T1000 (cell line): ENCODE results near the gene MYF5.

Experiments
- DNase-seq: peaks from one replicate; lab custom pipeline; 2025; ENCODE audit warnings: mixed read lengths; lab: John Stamatoyannopoulos, UW

The MYF5 gene

GRCh38 chr12:80707830-80708258 is 8.9 kb upstream of the MYF5 start:
- DNase-seq = no peak

GRCh38 chr12:80708259-80708974 is 8.3 kb upstream of the MYF5 start:
- no peak for DNase-seq

- DNase-seq = no peak
Observed at GRCh38 chr12:80708975-80709328, 7.8 kb upstream of the MYF5 start.

DNA sequence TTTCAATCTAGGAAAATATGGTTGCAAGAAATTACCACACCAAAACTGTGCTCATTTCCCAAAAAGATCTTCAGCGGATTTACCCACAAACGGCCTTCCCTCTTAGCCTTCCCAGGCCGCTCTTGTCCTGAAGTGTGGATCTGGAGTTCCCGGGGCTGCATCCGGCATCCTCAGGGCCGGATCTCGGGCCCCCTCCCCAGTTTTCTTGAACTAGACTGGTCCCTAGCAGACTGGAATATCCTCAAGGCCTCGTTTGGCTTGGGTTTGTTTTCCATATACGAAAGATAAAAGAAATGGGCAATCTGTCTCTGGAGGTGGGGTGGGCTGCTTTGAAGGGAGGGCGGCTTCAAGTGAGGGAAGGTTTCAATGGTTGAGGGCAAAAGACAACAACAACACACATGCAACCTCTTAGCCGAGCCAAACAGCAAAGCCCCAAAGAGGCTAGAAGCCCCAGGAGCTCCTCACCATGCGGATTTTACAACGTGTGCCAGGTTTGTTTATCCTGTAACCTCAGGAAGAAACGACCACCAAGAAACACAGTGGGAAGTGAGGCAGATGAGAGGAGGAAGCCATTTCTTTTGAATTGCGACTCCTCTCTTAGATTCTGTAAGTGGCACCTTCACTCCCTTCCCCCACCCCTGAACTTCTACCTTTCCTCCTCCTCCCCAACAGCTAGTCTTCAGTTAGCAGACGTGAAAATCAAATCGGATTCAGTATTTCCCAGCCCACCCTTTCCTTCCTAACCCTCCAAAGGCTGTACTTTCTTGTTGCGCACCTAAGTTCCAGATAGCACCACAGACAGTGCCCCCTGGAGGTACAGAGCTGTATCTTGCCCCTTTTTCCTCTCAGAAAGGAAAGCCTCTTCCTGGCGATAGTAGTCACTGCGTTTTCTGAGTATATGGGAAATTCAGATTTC is 6.6 kb upstream of the MYF5 start:
- DNase-seq = no peak

DNA sequence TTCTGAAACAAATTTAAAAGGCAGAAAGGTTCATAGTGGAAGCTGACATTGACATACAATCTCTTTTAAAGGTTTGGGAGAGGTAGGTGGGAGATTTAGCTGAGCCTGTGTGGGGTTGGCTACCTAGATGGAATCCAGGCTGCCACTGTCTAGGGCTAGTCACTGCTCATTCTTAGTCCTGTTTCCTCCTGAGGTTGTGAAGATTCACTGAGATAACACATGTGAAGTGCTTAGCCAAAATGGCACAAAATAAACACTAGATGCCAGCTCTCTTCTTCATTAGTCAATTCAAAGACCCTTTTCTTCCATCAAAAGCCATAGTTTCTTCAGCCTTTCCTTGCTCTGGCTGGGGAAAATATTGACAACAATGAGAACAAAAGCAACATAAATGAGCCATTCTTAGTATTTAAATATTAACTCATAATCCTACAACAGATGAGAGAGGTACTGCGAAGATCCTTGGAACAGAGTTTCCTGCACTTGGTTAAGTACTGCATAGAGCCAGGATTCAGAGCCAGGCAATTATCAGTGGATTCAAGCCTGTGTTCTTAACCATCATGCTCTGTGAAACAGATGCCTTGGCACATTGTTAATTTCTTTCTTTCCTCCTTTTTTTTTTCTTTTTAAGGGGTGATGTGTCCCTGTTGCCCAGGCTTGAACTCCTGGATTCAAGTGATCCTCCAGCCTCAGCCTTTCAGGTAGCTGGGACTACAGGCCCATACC is 5.8 kb upstream of the MYF5 start:
- DNase-seq = no peak

DNA sequence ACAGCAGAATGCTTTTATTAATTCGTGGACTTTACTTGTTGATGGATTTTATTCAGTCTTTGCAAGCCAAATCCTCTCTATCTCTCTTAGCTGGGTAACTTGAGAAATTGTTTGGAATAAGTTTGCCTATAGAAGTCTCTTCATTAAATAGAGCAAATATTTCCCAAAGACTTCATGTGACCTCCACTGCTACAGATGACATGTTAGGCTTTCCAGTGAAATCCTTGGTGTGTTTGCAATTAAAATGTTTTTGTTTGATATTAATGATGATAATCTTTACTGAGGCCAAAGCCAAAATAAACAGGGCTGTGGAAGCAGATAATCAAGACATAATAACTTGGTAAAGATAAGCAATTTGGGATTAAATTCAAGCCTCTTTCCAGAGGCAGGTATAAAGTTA is 4.8 kb upstream of the MYF5 start:
- no peak for DNase-seq

- no peak for DNase-seq
Observed at GRCh38 chr12:80712866-80713265, 3.8 kb upstream of the MYF5 start.

GRCh38 chr12:80713419-80713818 is 3.3 kb upstream of the MYF5 start:
- DNase-seq = no peak

DNA sequence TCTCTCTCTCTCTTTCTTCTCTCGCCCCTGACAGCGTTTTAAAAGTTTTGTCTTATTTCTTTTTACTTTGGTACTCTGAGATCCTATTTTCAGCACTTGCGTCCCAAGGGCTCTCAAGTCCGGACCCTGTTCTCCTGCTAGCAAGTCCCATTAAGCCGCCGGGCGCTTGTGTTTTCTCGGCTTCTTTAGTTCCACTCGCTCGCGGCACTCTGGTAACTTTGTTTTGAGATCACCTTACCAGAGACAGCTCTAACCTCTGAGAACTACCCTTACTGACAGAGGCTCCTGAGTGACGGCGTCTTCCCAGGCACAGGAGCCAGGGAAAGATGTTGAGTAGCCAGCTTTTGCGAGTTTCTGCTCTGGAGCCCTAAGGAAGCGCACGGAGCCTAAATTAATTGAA is 2.7 kb upstream of the MYF5 start:
- DNase-seq = no peak

GRCh38 chr12:80714846-80715245 is 1.9 kb upstream of the MYF5 start:
- DNase-seq = no peak

DNA sequence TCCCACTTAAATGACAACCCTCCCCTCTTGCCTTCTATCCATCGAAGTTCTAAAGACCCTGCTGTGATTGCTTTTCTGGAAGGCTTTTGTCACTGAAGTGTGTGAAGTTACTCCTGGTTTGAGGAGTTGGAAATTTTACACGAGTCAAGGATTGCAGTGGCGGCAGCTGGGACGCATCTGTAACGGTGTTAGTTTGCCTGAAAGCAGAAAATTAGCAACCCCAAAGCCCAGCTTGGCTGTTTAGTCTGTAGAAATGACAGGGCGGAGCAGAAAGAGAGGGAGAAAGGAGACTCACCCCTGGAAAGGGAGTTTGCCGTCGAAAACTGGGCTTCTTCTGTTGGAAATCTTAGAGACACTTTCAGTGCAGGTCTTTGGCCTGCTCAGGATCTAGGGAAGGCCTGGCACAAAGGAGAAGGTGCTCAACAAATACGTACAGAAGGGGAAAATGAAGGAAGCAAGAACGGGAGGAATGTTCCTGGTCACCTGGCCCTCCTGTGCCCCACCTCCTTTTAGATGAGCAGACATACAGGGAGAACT is 931 bp upstream of the MYF5 start:
- no peak for DNase-seq

GRCh38 chr12:80717856-80718255 is 1.1 kb downstream of the MYF5 start:
- no peak for DNase-seq

- DNase-seq = no peak
Observed at GRCh38 chr12:80720516-80720915, 3.8 kb downstream of the MYF5 start.

- DNase-seq = no peak
Observed at GRCh38 chr12:80721326-80721725, 4.6 kb downstream of the MYF5 start.

DNA sequence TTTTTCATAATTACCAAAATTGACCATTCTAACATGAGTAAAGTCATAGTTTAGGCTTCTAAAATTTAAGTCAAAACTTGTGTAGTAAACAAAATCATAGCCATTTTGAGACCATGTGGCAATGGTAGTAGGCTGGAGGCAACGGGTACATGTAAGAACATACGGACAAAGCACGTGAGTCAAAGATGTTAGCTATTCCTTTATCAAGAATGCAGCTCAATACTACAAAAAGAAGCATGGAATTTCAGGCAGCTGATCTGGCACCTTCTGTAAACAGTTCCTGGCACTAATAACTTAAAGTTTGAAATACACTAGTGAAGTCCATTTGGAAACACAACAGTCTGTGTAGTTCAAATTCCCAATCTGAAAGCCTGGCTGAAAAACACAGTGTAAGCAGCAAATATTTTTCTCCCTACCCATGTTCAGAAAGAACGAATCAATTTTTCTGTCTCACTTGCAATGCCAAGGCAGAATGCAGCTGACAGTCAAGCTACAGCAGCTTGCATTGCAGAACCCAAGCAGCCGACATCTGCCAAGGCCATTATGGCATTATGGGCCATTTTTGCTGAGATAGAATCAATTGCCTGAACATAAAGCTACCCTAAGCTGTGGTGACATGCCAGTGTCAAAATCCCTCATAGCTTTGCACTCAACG is 29.3 kb downstream of the MYF5 start:
- no peak for DNase-seq

DNA sequence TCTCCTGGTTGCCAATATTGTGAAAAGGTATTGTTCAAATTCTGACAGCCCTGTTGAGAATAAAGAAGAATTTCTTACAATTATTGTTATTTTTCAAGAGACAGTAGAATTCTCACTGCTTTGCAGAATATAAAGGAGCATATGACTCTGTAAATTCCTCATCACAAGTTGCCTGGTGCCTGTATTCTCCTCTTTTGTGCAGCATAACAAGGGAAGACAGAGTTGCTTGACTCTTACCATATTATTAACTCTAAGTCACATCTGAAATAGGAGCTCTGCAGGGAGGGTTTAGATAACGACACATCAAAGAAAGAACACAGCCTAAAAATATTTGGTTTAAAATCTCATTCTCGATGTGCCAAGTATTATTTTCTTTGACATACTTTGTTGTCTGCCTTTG is 31.1 kb downstream of the MYF5 start:
- DNase-seq = no peak

- no peak for DNase-seq
Observed at GRCh38 chr12:80749456-80749855, 32.7 kb downstream of the MYF5 start.

- DNase-seq = no peak
Observed at GRCh38 chr12:80752464-80752863, 35.8 kb downstream of the MYF5 start.

DNA sequence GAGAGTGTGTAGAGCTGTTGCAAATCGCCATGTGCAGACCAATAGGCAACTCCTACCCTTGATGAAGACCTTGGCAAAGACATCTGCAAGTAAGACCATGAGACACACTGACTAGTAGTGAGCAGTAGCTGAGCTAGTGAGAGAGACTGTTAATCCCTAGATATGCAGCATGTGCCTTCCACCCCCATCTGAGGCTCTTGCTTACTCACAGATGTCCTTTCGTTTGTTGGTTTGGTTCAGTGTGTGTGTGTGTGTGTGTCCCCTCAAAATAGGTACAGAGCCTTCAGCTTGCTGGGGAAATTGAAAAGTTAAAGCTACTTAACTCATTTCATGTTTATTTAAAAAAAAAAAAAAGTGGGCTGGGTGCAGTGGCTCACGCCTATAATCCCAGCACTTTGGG is 37.6 kb downstream of the MYF5 start:
- no peak for DNase-seq

DNA sequence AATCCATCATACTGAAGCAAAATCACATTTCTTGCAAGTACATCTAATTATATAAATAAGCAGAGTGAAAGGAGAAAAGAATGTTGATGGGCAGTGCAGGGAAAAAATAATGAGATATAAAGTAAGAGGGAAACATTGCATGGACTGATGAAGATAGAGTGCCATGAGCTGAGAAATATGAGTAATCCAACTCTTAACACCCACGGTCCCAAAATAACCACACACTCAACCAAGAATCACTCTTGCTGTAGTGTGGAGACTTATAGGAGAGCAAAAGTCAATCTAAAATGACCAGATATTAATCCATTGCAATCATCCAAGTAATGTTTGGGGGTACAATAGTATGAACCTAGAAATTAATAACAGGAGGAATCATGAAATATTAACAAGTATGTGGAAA is 40.2 kb downstream of the MYF5 start:
- no peak for DNase-seq

DNA sequence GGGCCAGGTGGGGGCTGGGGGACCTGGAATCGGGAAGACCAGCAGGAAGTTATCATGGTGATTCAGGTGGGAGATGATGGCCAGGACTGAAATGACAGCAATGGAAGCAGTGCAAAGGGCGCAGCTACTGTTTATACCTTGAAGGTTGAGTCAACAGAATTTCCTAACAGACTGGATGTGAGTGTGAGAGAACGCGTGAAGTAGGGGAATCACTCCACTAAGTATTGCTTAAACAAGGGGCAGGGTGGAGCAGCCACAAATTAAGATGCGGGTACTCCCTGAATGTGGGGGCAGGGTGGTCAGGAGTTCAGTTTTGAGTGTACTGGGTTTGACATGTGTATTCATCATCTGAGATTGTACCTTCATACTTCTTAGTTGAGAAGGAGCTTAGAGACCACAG is 45.1 kb downstream of the MYF5 start:
- DNase-seq = no peak

DNA sequence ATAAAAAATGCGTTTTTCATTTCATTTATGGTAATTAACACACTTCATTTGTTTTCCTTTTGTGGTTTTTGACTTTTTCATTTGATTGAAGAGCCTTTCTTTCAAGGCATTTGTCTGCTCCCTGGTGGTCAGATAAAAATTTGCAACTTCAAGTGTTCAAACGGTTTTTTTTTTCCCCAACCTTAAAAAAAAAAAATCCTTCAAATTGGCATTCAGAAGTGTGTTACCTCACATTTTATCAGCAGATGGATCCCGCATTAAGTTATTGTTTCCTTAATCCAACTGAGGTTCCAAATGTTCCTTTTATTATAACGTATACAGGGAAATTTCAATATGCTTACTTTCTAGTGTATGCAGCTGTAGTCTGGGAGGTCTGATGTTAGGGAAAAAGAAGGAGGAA is 47.2 kb downstream of the MYF5 start:
- no peak for DNase-seq
